ENCODE results near the gene MED6. TPM values are rescaled to one million over a fixed set of nuclear protein-coding genes. Genes with fewer than 3 reads are reported as not detected.

Gene MED6
- total and polyA plus RNA-seq, 2 donors (not counting 1 experiment from before 2014, with no cell fraction given): 26.6 to 46.1 TPM

- TF ChIP-seq CTCF (conservative IDR thresholded peaks at IDR 0.05 in 1 of 2, IDR thresholded peaks at IDR 0.05 in 1 of 2; ENCODE audit: low read depth in 1 of 2, low read length in 2 of 2): no peak
- no peak for TF ChIP-seq EZH2 (IDR thresholded peaks at IDR 0.05; ENCODE audit: low read length, missing control alignments)
- H3K36me3 ChIP-seq (ENCODE audit: control insufficient read depth, insufficient read depth, low read length): no peaks in the 10 kb centered on the region
- no peak overlapping the region for H3K27ac ChIP-seq (ENCODE audit: insufficient read depth, low read length)
- H3K4me1 ChIP-seq (ENCODE audit: control insufficient read depth, extremely low read depth, insufficient read depth, low read length): no peaks in the 10 kb centered on the region
- no peak for DNase-seq (ENCODE audit: low read depth in 2 of 2)
- no peak overlapping the region for H2AFZ ChIP-seq (ENCODE audit: low read length)
- H3K9ac ChIP-seq (ENCODE audit: insufficient read depth, low read length): no peak overlapping the region
- no peaks in the 10 kb centered on the region for H3K9me3 ChIP-seq (ENCODE audit: control insufficient read depth, insufficient read depth, low read depth, low read length)
- no peaks in the 10 kb centered on the region for H4K20me1 ChIP-seq (ENCODE audit: control insufficient read depth, extremely low read depth, insufficient read depth, low read length)
- no peaks in the 10 kb centered on the region for H3K79me2 ChIP-seq (ENCODE audit: control insufficient read depth, insufficient read depth, low read length)
- H3K27me3 ChIP-seq (ENCODE audit: control insufficient read depth, insufficient read depth, low read length): no peaks in the 10 kb centered on the region
- no peak overlapping the region for H3K4me3 ChIP-seq (replicated peaks in 1 of 4; ENCODE audit: control extremely low read depth in 1 of 4, insufficient read depth in 1 of 4, low read depth in 3 of 4, low read length in 4 of 4)
- H3K4me2 ChIP-seq (ENCODE audit: extremely low read depth, insufficient read depth, low read length): no peak overlapping the region
Observed at GRCh38 chr14:70573050-70573449, 27.4 kb downstream of the MED6 start.

GRCh38 chr14:70571139-70571538 lies 29.3 kb downstream of the MED6 start:
- no peak overlapping the region for H3K4me2 ChIP-seq (ENCODE audit: extremely low read depth, insufficient read depth, low read length)
- no peak overlapping the region for H3K4me3 ChIP-seq (replicated peaks in 1 of 4; ENCODE audit: control extremely low read depth in 1 of 4, insufficient read depth in 1 of 4, low read depth in 3 of 4, low read length in 4 of 4)
- H3K9me3 ChIP-seq (ENCODE audit: control insufficient read depth, insufficient read depth, low read depth, low read length): no peaks in the 10 kb centered on the region
- no peaks in the 10 kb centered on the region for H3K4me1 ChIP-seq (ENCODE audit: control insufficient read depth, extremely low read depth, insufficient read depth, low read length)
- no peaks in the 10 kb centered on the region for H3K27me3 ChIP-seq (ENCODE audit: control insufficient read depth, insufficient read depth, low read length)
- no peaks in the 10 kb centered on the region for H3K36me3 ChIP-seq (ENCODE audit: control insufficient read depth, insufficient read depth, low read length)
- DNase-seq (ENCODE audit: low read depth in 2 of 2): no peak
- H2AFZ ChIP-seq (ENCODE audit: low read length): no peak overlapping the region
- H4K20me1 ChIP-seq (ENCODE audit: control insufficient read depth, extremely low read depth, insufficient read depth, low read length): no peaks in the 10 kb centered on the region
- no peak for TF ChIP-seq CTCF (conservative IDR thresholded peaks at IDR 0.05 in 1 of 2, IDR thresholded peaks at IDR 0.05 in 1 of 2; ENCODE audit: low read depth in 1 of 2, low read length in 2 of 2)
- no peak for TF ChIP-seq EZH2 (IDR thresholded peaks at IDR 0.05; ENCODE audit: low read length, missing control alignments)
- H3K79me2 ChIP-seq (ENCODE audit: control insufficient read depth, insufficient read depth, low read length): no peaks in the 10 kb centered on the region
- H3K27ac ChIP-seq (ENCODE audit: insufficient read depth, low read length): no peak overlapping the region
- H3K9ac ChIP-seq (ENCODE audit: insufficient read depth, low read length): no peak overlapping the region

GRCh38 chr14:70567791-70568190 lies 32.7 kb downstream of the MED6 start:
- H2AFZ ChIP-seq (ENCODE audit: low read length): no peak overlapping the region
- peak; percentile 60 to 61 for TF ChIP-seq CTCF (conservative IDR thresholded peaks at IDR 0.05 in 1 of 2, IDR thresholded peaks at IDR 0.05 in 1 of 2; ENCODE audit: low read depth in 1 of 2, low read length in 2 of 2)
- no peak for TF ChIP-seq EZH2 (IDR thresholded peaks at IDR 0.05; ENCODE audit: low read length, missing control alignments)
- no peaks in the 10 kb centered on the region for H3K79me2 ChIP-seq (ENCODE audit: control insufficient read depth, insufficient read depth, low read length)
- no peaks in the 10 kb centered on the region for H4K20me1 ChIP-seq (ENCODE audit: control insufficient read depth, extremely low read depth, insufficient read depth, low read length)
- H3K9me3 ChIP-seq (ENCODE audit: control insufficient read depth, insufficient read depth, low read depth, low read length): no peaks in the 10 kb centered on the region
- H3K4me1 ChIP-seq (ENCODE audit: control insufficient read depth, extremely low read depth, insufficient read depth, low read length): no peaks in the 10 kb centered on the region
- no peak overlapping the region for H3K4me3 ChIP-seq (replicated peaks in 1 of 4; ENCODE audit: control extremely low read depth in 1 of 4, insufficient read depth in 1 of 4, low read depth in 3 of 4, low read length in 4 of 4)
- H3K27ac ChIP-seq (ENCODE audit: insufficient read depth, low read length): no peak overlapping the region
- no peak overlapping the region for H3K9ac ChIP-seq (ENCODE audit: insufficient read depth, low read length)
- no peak overlapping the region for H3K4me2 ChIP-seq (ENCODE audit: extremely low read depth, insufficient read depth, low read length)
- no peaks in the 10 kb centered on the region for H3K36me3 ChIP-seq (ENCODE audit: control insufficient read depth, insufficient read depth, low read length)
- H3K27me3 ChIP-seq (ENCODE audit: control insufficient read depth, insufficient read depth, low read length): no peaks in the 10 kb centered on the region
- peak; percentile 20 to 28 for DNase-seq (ENCODE audit: low read depth in 2 of 2)
